ENCODE results near the gene MFSD2A. TPM values are rescaled to one million over a fixed set of nuclear protein-coding genes. Genes with fewer than 3 reads are reported as not detected.

MFSD2A gene
- total and polyA plus RNA-seq, 10 of the 15 experiments (the other 5 are each of a cell fraction or from before 2014, with no cell fraction given), result 0.84 to 30.1 (median 15.2) TPM

DNA sequence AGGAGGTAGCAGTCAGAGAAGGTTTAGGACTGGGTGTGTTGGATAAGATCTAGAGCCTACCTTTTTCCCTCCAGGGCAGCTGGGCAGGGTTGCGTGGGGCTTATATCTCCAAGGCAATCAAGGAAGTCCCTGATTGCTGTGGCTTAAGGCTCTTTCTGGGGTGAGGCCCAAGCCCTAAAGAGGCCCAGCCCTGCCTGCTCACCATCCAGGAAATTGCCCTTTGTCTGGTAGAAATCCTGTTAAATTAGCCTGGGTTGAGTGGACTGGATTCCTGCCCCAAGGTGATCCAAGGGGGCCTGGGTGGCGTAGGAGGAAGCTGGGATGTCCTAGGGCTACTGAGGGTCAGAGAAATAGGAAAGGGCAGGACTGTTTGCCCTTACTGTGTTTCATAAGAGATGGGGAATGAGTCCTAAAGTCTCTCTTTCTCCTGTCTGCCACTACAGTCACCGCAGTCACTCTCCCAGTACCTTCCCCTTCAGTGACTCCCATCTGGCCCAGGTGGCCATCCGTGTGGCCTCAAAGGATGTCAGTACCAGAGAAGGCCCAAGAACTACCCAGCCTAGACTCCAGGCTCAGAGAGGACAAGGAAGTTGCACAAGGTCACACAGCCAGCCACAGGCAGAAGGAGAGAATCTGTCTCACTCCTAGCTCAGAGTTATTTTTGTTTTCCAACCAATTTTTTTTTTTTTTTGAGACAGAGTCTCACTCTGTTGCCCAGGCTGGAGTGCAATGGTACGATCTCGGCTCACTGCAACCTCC is 25.8 kb downstream of the MFSD2A start (continued):
- TF ChIP-seq, protein P1, sequence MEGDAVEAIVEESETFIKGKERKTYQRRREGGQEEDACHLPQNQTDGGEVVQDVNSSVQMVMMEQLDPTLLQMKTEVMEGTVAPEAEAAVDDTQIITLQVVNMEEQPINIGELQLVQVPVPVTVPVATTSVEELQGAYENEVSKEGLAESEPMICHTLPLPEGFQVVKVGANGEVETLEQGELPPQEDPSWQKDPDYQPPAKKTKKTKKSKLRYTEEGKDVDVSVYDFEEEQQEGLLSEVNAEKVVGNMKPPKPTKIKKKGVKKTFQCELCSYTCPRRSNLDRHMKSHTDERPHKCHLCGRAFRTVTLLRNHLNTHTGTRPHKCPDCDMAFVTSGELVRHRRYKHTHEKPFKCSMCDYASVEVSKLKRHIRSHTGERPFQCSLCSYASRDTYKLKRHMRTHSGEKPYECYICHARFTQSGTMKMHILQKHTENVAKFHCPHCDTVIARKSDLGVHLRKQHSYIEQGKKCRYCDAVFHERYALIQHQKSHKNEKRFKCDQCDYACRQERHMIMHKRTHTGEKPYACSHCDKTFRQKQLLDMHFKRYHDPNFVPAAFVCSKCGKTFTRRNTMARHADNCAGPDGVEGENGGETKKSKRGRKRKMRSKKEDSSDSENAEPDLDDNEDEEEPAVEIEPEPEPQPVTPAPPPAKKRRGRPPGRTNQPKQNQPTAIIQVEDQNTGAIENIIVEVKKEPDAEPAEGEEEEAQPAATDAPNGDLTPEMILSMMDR (IDR thresholded peaks at IDR 0.05 in 2 of 3, conservative IDR thresholded peaks at IDR 0.05 in 1 of 3; ENCODE audit: control insufficient read depth in 2 of 3, extremely low read depth in 1 of 3, insufficient read depth in 1 of 3, low read depth in 3 of 3, low read length in 3 of 3), result no peak
- TF ChIP-seq FOXM1 (IDR thresholded peaks at IDR 0.05; ENCODE audit: low read depth, low read length), result no peak
- TF ChIP-seq MXI1 (IDR thresholded peaks at IDR 0.05; ENCODE audit: low read depth, low read length), result no peak
- no peak for TF ChIP-seq RCOR1 (conservative IDR thresholded peaks at IDR 0.05; ENCODE audit: low read depth, low read length)
- TF ChIP-seq RAD21 (IDR thresholded peaks at IDR 0.05; ENCODE audit: insufficient read depth, low read depth, low read length), result no peak

DNA sequence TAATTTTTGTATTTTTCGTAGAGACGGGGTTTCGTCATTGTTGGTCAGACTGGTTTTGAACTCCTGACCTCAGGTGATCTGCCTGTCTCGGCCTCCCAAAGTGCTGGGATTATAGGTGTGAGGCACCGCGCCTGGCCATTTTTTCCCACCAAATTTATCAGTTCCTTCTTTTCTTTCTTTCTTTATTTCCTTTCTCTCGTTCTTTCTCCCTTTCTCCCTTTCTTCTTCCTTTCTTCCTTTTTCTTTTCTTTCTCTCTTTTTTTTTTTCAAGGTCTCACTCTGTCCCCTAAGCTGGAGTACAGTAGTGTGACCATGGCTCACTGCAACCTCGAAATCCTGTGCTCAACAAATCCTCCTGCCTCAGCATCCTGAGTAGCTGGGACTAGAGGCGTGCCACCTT is 26.4 kb downstream of the MFSD2A start:
- no peak overlapping the region for H3K27ac ChIP-seq (ENCODE audit: control insufficient read depth, insufficient read depth)
- DNase-seq (ENCODE audit: low read depth, low spot score), result no peak
- H4K20me1 ChIP-seq (ENCODE audit: control insufficient read depth, insufficient read depth), result no peaks in the 10 kb centered on the region
- H2AFZ ChIP-seq (ENCODE audit: control insufficient read depth, low read depth, low read length), result no peak overlapping the region
- H3K36me3 ChIP-seq (ENCODE audit: control insufficient read depth in 2 of 2, insufficient read depth in 2 of 2, low read length in 1 of 2), result no peaks in the 10 kb centered on the region
- no peaks in the 10 kb centered on the region for H3K27me3 ChIP-seq (replicated peaks in 1 of 2; ENCODE audit: control insufficient read depth in 2 of 2, insufficient read depth in 2 of 2, low read length in 1 of 2)
- H3K4me3 ChIP-seq, result no peak overlapping the region
- no peak overlapping the region for H3K4me2 ChIP-seq (ENCODE audit: control insufficient read depth, insufficient read depth)
- intact Hi-C loops (cut with micrococcal nuclease; ENCODE audit: unreplicated experiment) (no loop called here), in situ Hi-C loops (cut with MboI) (no loop called here)
- no peak for FAIRE-seq
- ChIA-PET SMC1A (ENCODE audit: uncharacterized antibody, unreplicated experiment) (interaction anchor here (0.9 to 1.2 kb wide), 4 partner anchors 15 to 62 kb away, joined by 3 to 5 read pairs (median 4); no protein-coding TSS in a partner anchor), CTCF (interaction anchor here (1.5 to 1.8 kb wide), 2 partner anchors 8 to 50 kb away, joined by 6 to 12 read pairs; no protein-coding TSS in a partner anchor), POLR2A (interaction anchor here (0.6 kb wide), 2 partner anchors 10 to 22 kb away, joined by 3 to 5 read pairs; no protein-coding TSS in a partner anchor), RAD21 (ENCODE audit: unreplicated experiment) (interaction anchor here (1.1 kb wide), 1 partner anchor 51 kb away, joined by 4 read pairs; no protein-coding TSS in a partner anchor)
- no TSS peak for BruUV-seq (replicated peaks)
- H3K79me2 ChIP-seq (ENCODE audit: control insufficient read depth, insufficient read depth, low read length), result no peaks in the 10 kb centered on the region
- peaks cover 11% of the 10 kb centered on the region for H3K4me1 ChIP-seq (ENCODE audit: control insufficient read depth, insufficient read depth, low read length)
- WGBS (ENCODE audit: insufficient coverage, insufficient replicate concordance, low lambda C conversion rate, missing lambda C conversion rate), result 84% methylated on average over 9 of the region's 9 CpGs
- no peak for ATAC-seq
- H3K9ac ChIP-seq (ENCODE audit: control insufficient read depth, insufficient read depth, low read length), result no peak overlapping the region
- no peaks in the 10 kb centered on the region for H3K9me3 ChIP-seq (replicated peaks; ENCODE audit: control insufficient read depth, insufficient read depth, low read length)
- TF ChIP-seq BACH1 (IDR thresholded peaks at IDR 0.05; ENCODE audit: borderline replicate concordance), result no peak
- TF ChIP-seq, protein P2, sequence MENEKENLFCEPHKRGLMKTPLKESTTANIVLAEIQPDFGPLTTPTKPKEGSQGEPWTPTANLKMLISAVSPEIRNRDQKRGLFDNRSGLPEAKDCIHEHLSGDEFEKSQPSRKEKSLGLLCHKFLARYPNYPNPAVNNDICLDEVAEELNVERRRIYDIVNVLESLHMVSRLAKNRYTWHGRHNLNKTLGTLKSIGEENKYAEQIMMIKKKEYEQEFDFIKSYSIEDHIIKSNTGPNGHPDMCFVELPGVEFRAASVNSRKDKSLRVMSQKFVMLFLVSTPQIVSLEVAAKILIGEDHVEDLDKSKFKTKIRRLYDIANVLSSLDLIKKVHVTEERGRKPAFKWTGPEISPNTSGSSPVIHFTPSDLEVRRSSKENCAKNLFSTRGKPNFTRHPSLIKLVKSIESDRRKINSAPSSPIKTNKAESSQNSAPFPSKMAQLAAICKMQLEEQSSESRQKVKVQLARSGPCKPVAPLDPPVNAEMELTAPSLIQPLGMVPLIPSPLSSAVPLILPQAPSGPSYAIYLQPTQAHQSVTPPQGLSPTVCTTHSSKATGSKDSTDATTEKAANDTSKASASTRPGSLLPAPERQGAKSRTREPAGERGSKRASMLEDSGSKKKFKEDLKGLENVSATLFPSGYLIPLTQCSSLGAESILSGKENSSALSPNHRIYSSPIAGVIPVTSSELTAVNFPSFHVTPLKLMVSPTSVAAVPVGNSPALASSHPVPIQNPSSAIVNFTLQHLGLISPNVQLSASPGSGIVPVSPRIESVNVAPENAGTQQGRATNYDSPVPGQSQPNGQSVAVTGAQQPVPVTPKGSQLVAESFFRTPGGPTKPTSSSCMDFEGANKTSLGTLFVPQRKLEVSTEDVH (IDR thresholded peaks at IDR 0.05; ENCODE audit: low read depth, partially characterized antibody), result no peak
- TF ChIP-seq, protein P3, sequence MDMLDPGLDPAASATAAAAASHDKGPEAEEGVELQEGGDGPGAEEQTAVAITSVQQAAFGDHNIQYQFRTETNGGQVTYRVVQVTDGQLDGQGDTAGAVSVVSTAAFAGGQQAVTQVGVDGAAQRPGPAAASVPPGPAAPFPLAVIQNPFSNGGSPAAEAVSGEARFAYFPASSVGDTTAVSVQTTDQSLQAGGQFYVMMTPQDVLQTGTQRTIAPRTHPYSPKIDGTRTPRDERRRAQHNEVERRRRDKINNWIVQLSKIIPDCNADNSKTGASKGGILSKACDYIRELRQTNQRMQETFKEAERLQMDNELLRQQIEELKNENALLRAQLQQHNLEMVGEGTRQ (IDR thresholded peaks at IDR 0.05; ENCODE audit: borderline replicate concordance, low read depth, low read length), result no peak
- TF ChIP-seq, protein P4, sequence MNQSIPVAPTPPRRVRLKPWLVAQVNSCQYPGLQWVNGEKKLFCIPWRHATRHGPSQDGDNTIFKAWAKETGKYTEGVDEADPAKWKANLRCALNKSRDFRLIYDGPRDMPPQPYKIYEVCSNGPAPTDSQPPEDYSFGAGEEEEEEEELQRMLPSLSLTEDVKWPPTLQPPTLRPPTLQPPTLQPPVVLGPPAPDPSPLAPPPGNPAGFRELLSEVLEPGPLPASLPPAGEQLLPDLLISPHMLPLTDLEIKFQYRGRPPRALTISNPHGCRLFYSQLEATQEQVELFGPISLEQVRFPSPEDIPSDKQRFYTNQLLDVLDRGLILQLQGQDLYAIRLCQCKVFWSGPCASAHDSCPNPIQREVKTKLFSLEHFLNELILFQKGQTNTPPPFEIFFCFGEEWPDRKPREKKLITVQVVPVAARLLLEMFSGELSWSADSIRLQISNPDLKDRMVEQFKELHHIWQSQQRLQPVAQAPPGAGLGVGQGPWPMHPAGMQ (IDR thresholded peaks at IDR 0.05; ENCODE audit: borderline replicate concordance), result no peak
- TF ChIP-seq, protein P5, sequence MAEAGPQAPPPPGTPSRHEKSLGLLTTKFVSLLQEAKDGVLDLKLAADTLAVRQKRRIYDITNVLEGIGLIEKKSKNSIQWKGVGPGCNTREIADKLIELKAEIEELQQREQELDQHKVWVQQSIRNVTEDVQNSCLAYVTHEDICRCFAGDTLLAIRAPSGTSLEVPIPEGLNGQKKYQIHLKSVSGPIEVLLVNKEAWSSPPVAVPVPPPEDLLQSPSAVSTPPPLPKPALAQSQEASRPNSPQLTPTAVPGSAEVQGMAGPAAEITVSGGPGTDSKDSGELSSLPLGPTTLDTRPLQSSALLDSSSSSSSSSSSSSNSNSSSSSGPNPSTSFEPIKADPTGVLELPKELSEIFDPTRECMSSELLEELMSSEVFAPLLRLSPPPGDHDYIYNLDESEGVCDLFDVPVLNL (IDR thresholded peaks at IDR 0.05; ENCODE audit: low read depth, low read length), result no peak

Measured in GM12878 (cell line).